ENCODE data around the gene B3GALNT2.
A peak's percentile ranks its signal among the peaks of the same experiment; 100 is the strongest.
"Not testable (repeated sequence)": the region's sequence is repeated elsewhere in the genome, so short reads cannot be mapped to it uniquely, and the experiment has no call there.

Gene B3GALNT2

DNA sequence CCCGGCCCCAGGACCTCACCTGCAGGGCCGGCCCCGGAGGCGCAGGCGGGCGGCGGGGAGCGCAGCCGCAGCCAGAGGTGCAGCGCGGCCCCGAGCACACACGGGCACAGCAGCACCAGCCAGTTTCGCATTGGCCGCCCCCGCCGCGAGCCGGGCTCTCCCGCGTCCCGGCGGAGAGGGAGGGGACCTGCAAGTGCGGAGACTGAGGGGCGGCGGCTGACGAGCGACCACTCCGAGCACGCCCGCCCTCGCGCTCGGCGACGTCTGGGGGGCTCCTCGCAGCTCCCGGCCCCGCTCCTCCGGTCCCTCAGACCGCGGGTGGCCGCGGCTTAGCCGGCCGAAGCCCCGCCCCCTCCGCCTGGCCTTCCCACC is at the start of gene B3GALNT2:
Gene B3GALNT2 (minus strand): TSS at position 331 of the 372 bp plus-strand sequence. CDS start 200 bp downstream, at position 131.
- Mint-ChIP-seq H3K27ac (peak within 1 kb of the TSS; percentile 97 to 98 (median 98)), H3K4me3 (peak within 1 kb of the TSS; percentile 95 to 97 (median 96)), H3K9me3 (no peaks in the 10 kb centered on the region), H3K27me3 (ENCODE audit: low read depth) (peaks cover 4% of the 10 kb centered on the region), H3K4me1 (peaks cover 19% of the 10 kb centered on the region), H3K36me3 (ENCODE audit: low read depth) (no peaks in the 10 kb centered on the region)
- TF ChIP-seq, protein P1, sequence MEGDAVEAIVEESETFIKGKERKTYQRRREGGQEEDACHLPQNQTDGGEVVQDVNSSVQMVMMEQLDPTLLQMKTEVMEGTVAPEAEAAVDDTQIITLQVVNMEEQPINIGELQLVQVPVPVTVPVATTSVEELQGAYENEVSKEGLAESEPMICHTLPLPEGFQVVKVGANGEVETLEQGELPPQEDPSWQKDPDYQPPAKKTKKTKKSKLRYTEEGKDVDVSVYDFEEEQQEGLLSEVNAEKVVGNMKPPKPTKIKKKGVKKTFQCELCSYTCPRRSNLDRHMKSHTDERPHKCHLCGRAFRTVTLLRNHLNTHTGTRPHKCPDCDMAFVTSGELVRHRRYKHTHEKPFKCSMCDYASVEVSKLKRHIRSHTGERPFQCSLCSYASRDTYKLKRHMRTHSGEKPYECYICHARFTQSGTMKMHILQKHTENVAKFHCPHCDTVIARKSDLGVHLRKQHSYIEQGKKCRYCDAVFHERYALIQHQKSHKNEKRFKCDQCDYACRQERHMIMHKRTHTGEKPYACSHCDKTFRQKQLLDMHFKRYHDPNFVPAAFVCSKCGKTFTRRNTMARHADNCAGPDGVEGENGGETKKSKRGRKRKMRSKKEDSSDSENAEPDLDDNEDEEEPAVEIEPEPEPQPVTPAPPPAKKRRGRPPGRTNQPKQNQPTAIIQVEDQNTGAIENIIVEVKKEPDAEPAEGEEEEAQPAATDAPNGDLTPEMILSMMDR (IDR thresholded peaks at IDR 0.05; ENCODE audit: unreplicated experiment in 3 of 3), result no peak

DNA sequence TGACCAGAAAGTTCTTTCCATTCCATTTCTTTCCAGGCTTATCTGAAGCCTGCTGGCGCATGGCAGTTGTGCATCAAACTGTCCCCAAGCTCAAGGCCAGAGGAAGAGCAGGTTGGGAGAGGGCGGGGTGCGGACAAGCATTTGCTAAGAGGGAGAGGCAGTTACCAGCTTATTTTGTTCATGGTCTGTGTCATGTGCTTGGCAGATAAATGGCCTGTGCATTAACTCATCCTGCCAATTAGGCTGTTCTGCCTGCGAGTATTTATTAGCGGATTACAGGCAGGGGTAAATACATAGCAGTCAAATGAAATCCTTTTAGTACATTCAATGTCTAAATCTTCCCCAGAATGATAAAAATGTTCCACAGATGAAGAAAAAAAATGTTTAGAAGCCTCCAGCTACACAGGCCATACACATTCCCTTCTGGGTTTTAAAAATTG is 48.9 kb upstream of the B3GALNT2 start:
- peaks cover 12% of the 10 kb centered on the region for H3K4me1 Mint-ChIP-seq
- H3K27me3 Mint-ChIP-seq (ENCODE audit: low read depth), result no peaks in the 10 kb centered on the region
- TF ChIP-seq, protein P1 (IDR thresholded peaks at IDR 0.05; ENCODE audit: unreplicated experiment in 3 of 3), result no peak
- no peaks in the 10 kb centered on the region for H3K9me3 Mint-ChIP-seq
- H3K27ac Mint-ChIP-seq, result no peak overlapping the region
- H3K4me3 Mint-ChIP-seq, result no peak overlapping the region
- no peaks in the 10 kb centered on the region for H3K36me3 Mint-ChIP-seq (ENCODE audit: low read depth)

DNA sequence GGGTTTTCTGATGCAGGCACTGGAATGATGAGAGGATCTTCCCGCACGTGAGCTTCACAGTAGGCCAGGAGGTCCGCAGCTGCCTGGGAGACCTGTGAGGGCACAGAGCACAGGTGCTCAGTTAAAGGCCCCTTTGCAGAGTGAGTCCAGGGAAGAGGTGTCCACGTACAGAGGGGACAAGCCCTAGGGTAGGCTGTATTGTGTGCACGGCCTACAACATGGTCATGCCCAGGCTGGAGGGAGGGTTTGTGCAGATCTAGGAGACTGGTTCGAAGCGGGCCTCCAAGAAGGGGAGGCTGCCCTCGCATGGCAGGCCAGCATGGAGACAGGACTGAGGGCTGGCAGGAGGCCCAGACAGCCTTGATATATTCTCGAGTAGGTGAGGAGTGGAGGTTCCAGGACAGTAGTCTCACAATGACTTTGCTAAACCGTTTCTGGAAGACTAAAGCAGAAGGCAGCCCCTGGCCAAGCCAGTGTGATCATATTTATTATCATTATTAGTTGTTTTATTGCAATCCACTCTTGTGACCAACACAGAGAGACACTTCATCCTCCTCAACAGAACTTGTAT is 48.0 kb upstream of the B3GALNT2 start:
- TF ChIP-seq, protein P1 (IDR thresholded peaks at IDR 0.05; ENCODE audit: unreplicated experiment in 3 of 3), result no peak
- Mint-ChIP-seq H3K27ac (no peak overlapping the region), H3K27me3 (ENCODE audit: low read depth) (no peaks in the 10 kb centered on the region), H3K4me3 (no peak overlapping the region), H3K9me3 (no peaks in the 10 kb centered on the region), H3K36me3 (ENCODE audit: low read depth) (no peaks in the 10 kb centered on the region), H3K4me1 (peaks cover 12% of the 10 kb centered on the region)

DNA sequence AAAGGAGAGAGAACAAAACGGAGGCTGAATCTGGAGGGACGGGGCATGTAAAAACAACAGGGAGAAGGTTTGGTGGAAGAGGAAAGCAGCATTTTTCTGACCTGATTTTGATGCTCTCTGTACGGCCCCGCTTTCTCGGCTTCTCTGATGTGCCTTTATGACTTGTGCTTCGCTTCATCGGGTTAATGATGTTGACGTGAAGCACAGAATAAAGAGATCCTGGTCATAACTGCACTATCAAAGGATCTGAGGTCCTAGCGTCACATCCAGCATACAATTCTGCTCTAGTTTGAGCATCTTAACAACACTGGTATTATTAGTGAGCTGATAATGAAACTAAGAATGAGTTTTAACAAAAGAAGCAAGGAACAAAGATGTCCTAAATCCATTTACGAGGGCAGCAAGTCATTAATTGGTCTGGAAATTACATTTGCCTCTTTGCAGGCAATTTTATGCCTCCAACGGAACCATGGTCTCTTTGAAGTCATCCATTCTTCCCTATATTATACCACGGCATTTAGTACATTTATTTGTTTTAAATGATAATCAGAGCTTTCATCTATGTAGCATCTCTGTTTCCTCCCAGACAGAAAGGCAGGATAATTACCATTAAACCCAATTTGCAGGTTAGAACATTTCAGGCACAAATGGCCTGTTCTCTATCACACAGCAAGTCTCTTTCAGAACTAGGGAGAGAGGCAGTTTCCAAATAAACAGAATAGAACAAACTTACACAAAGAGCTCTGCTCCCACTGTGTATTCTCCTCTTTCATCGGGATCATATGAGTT is 45.3 kb upstream of the B3GALNT2 start:
- Mint-ChIP-seq H3K9me3 (no peaks in the 10 kb centered on the region), H3K36me3 (ENCODE audit: low read depth) (no peaks in the 10 kb centered on the region), H3K27ac (no peak overlapping the region), H3K27me3 (ENCODE audit: low read depth) (no peaks in the 10 kb centered on the region), H3K4me1 (peaks cover 12% of the 10 kb centered on the region), H3K4me3 (no peak overlapping the region)
- TF ChIP-seq, protein P1 (IDR thresholded peaks at IDR 0.05; ENCODE audit: unreplicated experiment in 3 of 3), result no peak

DNA sequence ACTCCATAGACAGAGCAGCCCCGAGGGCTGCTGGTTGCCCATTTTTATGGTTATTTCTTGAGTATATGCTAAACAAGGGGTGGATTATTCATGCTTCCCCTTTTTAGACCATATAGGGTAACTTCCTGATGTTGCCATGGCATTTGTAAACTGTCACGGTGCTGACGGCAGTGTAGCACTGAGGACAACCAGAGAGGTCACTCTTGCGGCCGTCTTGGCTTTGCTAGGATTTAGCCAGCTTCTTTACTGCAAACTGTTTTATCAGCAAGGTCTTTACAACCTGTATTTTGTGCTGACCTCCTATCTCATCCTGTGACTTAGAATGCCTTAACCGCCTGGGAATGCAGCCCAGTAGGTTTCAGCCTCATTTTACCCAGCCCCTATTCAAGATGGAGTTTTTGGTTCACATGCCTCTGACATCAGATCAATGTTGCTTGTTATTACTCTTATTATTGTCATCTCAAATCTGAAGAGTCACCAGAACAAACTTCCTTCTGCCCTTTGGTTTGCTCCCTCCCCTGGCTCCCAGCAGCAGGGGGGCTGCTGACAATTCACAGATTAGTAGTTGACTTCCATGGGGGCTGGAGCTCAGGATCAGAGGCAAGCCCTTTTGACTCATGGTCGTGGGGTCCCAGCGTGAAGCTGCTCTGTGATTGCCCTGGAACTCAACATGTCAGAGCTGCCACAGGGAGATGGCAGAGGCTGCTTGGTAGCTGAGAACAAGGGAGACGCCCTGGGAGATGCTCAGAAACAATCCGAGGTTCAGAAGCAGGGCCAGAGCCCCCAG is 42.3 kb upstream of the B3GALNT2 start:
- not testable (repeated sequence) for H3K4me1 Mint-ChIP-seq; H3K36me3 Mint-ChIP-seq (ENCODE audit: low read depth); H3K27me3 Mint-ChIP-seq (ENCODE audit: low read depth)

DNA sequence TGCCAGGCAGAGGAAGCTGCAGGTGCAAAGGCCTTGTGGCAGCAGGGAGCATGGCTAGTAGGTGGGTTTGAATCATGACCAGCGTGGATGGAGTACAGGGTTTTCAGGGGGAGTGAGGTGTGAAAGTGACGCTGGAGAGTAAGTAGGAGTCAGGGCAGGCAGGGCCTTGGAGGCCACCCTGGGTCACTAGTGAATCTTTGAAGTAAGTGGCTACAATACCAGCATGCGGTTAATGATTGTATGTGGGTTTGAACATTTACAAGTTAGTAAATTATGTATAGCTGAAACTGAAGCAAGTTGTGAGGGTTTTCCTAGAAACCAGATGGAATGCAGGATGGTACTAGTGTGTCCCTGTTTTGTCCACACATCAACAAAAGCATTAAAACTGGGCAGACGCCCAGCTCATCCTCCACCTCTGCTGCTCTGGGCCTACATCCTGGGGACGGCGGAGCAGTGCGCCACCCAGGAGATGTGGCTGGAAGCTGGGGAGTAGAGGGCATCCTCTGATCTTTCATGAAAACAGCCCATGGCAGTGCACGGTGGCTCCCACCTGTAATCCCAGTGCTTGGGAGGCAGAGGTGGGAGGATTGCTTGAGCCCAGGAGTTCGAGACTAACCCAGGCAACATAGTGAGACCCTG is 41.2 kb upstream of the B3GALNT2 start:
- Mint-ChIP-seq H3K4me3 (no peak overlapping the region), H3K27me3 (ENCODE audit: low read depth) (no peaks in the 10 kb centered on the region), H3K27ac (peak overlapping the region; percentile 1 to 65 (median 37)), H3K9me3 (no peaks in the 10 kb centered on the region), H3K36me3 (ENCODE audit: low read depth) (no peaks in the 10 kb centered on the region), H3K4me1 (no peaks in the 10 kb centered on the region)
- TF ChIP-seq, protein P1 (IDR thresholded peaks at IDR 0.05; ENCODE audit: unreplicated experiment in 3 of 3), result no peak

More for the DNA sequence above, 42.3 kb upstream of the B3GALNT2 start:
- not testable (repeated sequence) for H3K9me3 Mint-ChIP-seq, H3K4me3 Mint-ChIP-seq
- peak overlapping the region in 1 of 3 experiments; percentile 3 for H3K27ac Mint-ChIP-seq

DNA sequence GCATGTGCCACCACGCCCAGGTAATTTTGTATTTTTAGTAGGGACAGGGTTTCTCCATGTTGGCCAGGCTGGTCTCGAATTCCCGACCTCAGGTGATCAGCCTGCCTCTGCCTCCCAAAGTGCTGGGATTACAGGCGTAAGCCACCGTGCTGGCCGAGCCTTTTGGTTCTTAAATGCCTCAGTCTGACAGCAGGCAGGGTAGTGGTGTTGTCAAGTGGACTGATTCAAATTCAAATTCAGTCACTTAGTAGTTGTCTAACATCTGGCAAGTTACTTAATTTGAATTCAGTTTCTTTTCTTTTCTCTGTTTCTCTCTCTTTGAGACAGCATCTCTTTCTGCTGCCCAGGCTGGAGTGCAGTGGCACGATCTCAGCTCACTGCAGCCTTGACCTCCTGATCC is 38.6 kb upstream of the B3GALNT2 start:
- H3K27ac Mint-ChIP-seq; H3K4me3 Mint-ChIP-seq; H3K27me3 Mint-ChIP-seq (ENCODE audit: low read depth); H3K4me1 Mint-ChIP-seq; H3K36me3 Mint-ChIP-seq (ENCODE audit: low read depth); H3K9me3 Mint-ChIP-seq: not testable (repeated sequence)
